Measurements from ENCODE around the gene MAGI2.
"Not testable (repeated sequence)": the region's sequence is repeated elsewhere in the genome, so short reads cannot be mapped to it uniquely, and the experiment has no call there.

MAGI2 gene

GRCh38 chr7:79451580-79451979, 1.9 kb downstream of the MAGI2 start:
- no peak for DNase-seq (ENCODE audit: low read depth in 2 of 2)

GRCh38 chr7:79442766-79443165, 10.7 kb downstream of the MAGI2 start:
- not testable (repeated sequence) for DNase-seq (ENCODE audit: low read depth in 2 of 2)

GRCh38 chr7:79436378-79436777, 17.1 kb downstream of the MAGI2 start:
- no peak for DNase-seq (ENCODE audit: low read depth in 2 of 2)

- no peak for DNase-seq (ENCODE audit: low read depth in 2 of 2)
These were observed 18.6 kb downstream of the MAGI2 start for GRCh38 chr7:79434867-79435266.

GRCh38 chr7:79434098-79434497, 19.4 kb downstream of the MAGI2 start:
- DNase-seq (ENCODE audit: low read depth in 2 of 2), result no peak

- no peak for DNase-seq (ENCODE audit: low read depth in 2 of 2)
These were observed 23.1 kb downstream of the MAGI2 start for GRCh38 chr7:79430391-79430790.

GRCh38 chr7:79425665-79426064, 27.8 kb downstream of the MAGI2 start:
- DNase-seq (ENCODE audit: low read depth in 2 of 2), result no peak

GRCh38 chr7:79421751-79422150, 31.7 kb downstream of the MAGI2 start:
- DNase-seq (ENCODE audit: low read depth in 2 of 2), result no peak

- DNase-seq (ENCODE audit: low read depth in 2 of 2), result no peak
These were observed 33.0 kb downstream of the MAGI2 start for GRCh38 chr7:79420464-79420863.

- DNase-seq (ENCODE audit: low read depth in 2 of 2), result no peak
These were observed 38.6 kb downstream of the MAGI2 start for GRCh38 chr7:79414910-79415309.

- no peak for DNase-seq (ENCODE audit: low read depth in 2 of 2)
These were observed 40.6 kb downstream of the MAGI2 start for GRCh38 chr7:79412915-79413314.

GRCh38 chr7:79412438-79412837, 41.0 kb downstream of the MAGI2 start:
- DNase-seq (ENCODE audit: low read depth in 2 of 2), result no peak

- no peak for DNase-seq (ENCODE audit: low read depth in 2 of 2)
These were observed 43.1 kb downstream of the MAGI2 start for GRCh38 chr7:79410345-79410744.

GRCh38 chr7:79407351-79407750, 46.1 kb downstream of the MAGI2 start:
- no peak for DNase-seq (ENCODE audit: low read depth in 2 of 2)

GRCh38 chr7:79406371-79406770, 47.1 kb downstream of the MAGI2 start:
- no peak for DNase-seq (ENCODE audit: low read depth in 2 of 2)

- no peak for DNase-seq (ENCODE audit: low read depth in 2 of 2)
These were observed 48.1 kb downstream of the MAGI2 start for GRCh38 chr7:79405368-79405767.

- no peak for DNase-seq (ENCODE audit: low read depth in 2 of 2)
These were observed 49.6 kb downstream of the MAGI2 start for GRCh38 chr7:79403879-79404278.

- DNase-seq (ENCODE audit: low read depth in 2 of 2), result no peak
These were observed 50.0 kb downstream of the MAGI2 start for GRCh38 chr7:79403451-79403850.

GRCh38 chr7:79401254-79401653, 52.2 kb downstream of the MAGI2 start:
- DNase-seq (ENCODE audit: low read depth in 2 of 2), result no peak

- DNase-seq (ENCODE audit: low read depth in 2 of 2), result no peak
These were observed 53.2 kb downstream of the MAGI2 start for GRCh38 chr7:79400222-79400621.

GRCh38 chr7:79398138-79398749, 55.2 kb downstream of the MAGI2 start:
- DNase-seq (ENCODE audit: low read depth in 2 of 2), result no peak

- no peak for DNase-seq (ENCODE audit: low read depth in 2 of 2)
These were observed 66.6 kb downstream of the MAGI2 start for GRCh38 chr7:79386688-79387422.

GRCh38 chr7:79381921-79382320, 71.5 kb downstream of the MAGI2 start:
- DNase-seq (ENCODE audit: low read depth in 2 of 2), result no peak

GRCh38 chr7:79377097-79377496, 76.4 kb downstream of the MAGI2 start:
- no peak for DNase-seq (ENCODE audit: low read depth in 2 of 2)

Data from stimulated activated CD8-positive, alpha-beta memory T cell treated with anti-CD3 and anti-CD28 coated beads, Interleukin-7, amount 100 ng/mL, for 4 hours (primary cell).